Gastroesophageal sphincter (tissue), 3 donors: ENCODE measurements around the gene FFAR2.

Experiments used
- EP300 ChIP-seq: sonication (generic); formaldehyde crosslinking; IDR thresholded peaks from one replicate; pipeline ENCODE4 v1.6.1; 2017; ENCODE audit warnings: antibody characterized with exemption, mild to moderate bottlenecking
- TF ChIP-seq, protein P1 (sequence below), 4 experiments: fragments of 200-600 bp in 2 of 4; fragments of 450-650 bp in 2 of 4; sonication (generic) in 1 of 4; IDR thresholded peaks; one replicate each; pipeline ENCODE4 v1.5.1; 2017 to 2019; ENCODE audit warnings: antibody characterized with exemption in 4 of 4, mild to moderate bottlenecking in 2 of 4, moderate library complexity in 2 of 4

GRCh38 chr19:35445826-35446593 is 2.0 kb upstream of the FFAR2 start:
- TF ChIP-seq, protein P1, sequence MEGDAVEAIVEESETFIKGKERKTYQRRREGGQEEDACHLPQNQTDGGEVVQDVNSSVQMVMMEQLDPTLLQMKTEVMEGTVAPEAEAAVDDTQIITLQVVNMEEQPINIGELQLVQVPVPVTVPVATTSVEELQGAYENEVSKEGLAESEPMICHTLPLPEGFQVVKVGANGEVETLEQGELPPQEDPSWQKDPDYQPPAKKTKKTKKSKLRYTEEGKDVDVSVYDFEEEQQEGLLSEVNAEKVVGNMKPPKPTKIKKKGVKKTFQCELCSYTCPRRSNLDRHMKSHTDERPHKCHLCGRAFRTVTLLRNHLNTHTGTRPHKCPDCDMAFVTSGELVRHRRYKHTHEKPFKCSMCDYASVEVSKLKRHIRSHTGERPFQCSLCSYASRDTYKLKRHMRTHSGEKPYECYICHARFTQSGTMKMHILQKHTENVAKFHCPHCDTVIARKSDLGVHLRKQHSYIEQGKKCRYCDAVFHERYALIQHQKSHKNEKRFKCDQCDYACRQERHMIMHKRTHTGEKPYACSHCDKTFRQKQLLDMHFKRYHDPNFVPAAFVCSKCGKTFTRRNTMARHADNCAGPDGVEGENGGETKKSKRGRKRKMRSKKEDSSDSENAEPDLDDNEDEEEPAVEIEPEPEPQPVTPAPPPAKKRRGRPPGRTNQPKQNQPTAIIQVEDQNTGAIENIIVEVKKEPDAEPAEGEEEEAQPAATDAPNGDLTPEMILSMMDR (IDR thresholded peaks at IDR 0.05) = no peak
- TF ChIP-seq EP300 = no peak
